ENCODE data around the gene SYCP2L. TPM values are rescaled to one million over a fixed set of nuclear protein-coding genes. Genes with fewer than 3 reads are reported as not detected.

Gene SYCP2L
- total RNA-seq, 1 experiment from 2014 or later, result 9.7 TPM

DNA sequence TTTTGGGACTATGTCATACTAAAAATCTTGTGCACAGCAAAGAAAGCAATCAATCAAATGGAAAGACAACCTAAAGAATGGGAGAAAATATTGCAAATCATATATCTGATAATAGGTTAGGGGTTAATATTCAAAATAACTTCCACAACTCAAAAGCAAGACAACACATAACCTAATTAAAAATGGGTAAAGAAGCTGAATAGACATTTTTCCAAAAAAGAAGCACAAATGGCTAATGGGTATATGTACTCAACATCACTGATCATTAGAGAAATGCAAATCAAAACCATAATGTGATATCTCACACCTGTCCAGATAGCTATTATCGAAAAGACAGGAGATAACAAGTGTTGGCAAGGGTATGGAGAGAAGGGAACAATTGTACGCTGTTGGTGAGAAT lies 53.0 kb downstream of the SYCP2L start:
- Histone ChIP-seq H3K36me3 (ENCODE audit: insufficient read depth, low read length, poor library complexity, severe bottlenecking) (no peaks in the 10 kb centered on the region), H3K4me1 (ENCODE audit: insufficient read depth, low read length, poor library complexity, severe bottlenecking) (no peaks in the 10 kb centered on the region), H3K9me3 (ENCODE audit: low read depth, low read length, poor library complexity, severe bottlenecking) (no peaks in the 10 kb centered on the region), H3K27ac (ENCODE audit: low read depth, low read length, poor library complexity, severe bottlenecking) (no peak overlapping the region), H3K27me3 (replicated peaks; ENCODE audit: insufficient read depth, low read depth, low read length, poor library complexity) (no peaks in the 10 kb centered on the region), H3K4me3 (ENCODE audit: low read depth, low read length, poor library complexity, severe bottlenecking) (no peak overlapping the region)
- CTCF ChIA-PET, result no interaction called here
- no peak for DNase-seq (ENCODE audit: low spot score)
- intact Hi-C loops (cut with micrococcal nuclease; ENCODE audit: unreplicated experiment), result no loop called here
- TF ChIP-seq EZH2 (IDR thresholded peaks at IDR 0.05; ENCODE audit: borderline replicate concordance, low read depth, low read length, poor library complexity, severe bottlenecking), result no peak
- TF ChIP-seq, protein P1, sequence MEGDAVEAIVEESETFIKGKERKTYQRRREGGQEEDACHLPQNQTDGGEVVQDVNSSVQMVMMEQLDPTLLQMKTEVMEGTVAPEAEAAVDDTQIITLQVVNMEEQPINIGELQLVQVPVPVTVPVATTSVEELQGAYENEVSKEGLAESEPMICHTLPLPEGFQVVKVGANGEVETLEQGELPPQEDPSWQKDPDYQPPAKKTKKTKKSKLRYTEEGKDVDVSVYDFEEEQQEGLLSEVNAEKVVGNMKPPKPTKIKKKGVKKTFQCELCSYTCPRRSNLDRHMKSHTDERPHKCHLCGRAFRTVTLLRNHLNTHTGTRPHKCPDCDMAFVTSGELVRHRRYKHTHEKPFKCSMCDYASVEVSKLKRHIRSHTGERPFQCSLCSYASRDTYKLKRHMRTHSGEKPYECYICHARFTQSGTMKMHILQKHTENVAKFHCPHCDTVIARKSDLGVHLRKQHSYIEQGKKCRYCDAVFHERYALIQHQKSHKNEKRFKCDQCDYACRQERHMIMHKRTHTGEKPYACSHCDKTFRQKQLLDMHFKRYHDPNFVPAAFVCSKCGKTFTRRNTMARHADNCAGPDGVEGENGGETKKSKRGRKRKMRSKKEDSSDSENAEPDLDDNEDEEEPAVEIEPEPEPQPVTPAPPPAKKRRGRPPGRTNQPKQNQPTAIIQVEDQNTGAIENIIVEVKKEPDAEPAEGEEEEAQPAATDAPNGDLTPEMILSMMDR (conservative IDR thresholded peaks at IDR 0.05; ENCODE audit: low read depth, low read length), result no peak
- POLR2A ChIA-PET (ENCODE audit: low non-redundant PET), result no interaction called here
- no TSS peak for BruUV-seq (replicated peaks)

DNA sequence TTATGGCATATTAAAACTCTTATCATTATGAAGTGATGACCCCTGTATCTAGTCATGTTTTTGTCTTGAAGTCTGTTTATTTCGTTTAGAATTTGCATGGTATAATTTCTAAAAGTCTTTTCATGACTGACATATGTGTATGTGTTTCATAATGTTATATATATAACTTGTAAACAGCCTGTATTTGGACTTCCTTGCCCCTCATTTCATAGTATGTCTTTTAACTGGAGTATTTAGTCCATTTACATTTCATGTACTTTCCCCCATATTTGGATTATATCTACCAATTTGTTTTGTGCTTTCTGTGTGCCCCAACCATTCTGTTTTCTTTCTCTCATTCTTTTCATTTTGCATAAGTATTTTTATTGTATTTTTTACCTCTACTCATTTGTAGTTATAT lies 59.0 kb downstream of the SYCP2L start:
- Histone ChIP-seq H3K4me1 (ENCODE audit: insufficient read depth, low read length, poor library complexity, severe bottlenecking) (no peaks in the 10 kb centered on the region), H3K27ac (ENCODE audit: low read depth, low read length, poor library complexity, severe bottlenecking) (no peak overlapping the region), H3K27me3 (replicated peaks; ENCODE audit: insufficient read depth, low read depth, low read length, poor library complexity) (no peaks in the 10 kb centered on the region), H3K9me3 (ENCODE audit: low read depth, low read length, poor library complexity, severe bottlenecking) (no peaks in the 10 kb centered on the region), H3K4me3 (ENCODE audit: low read depth, low read length, poor library complexity, severe bottlenecking) (no peak overlapping the region), H3K36me3 (ENCODE audit: insufficient read depth, low read length, poor library complexity, severe bottlenecking) (no peaks in the 10 kb centered on the region)
- POLR2A ChIA-PET (ENCODE audit: low non-redundant PET), result no interaction called here
- TF ChIP-seq, protein P1 (conservative IDR thresholded peaks at IDR 0.05; ENCODE audit: low read depth, low read length), result no peak
- no peak for TF ChIP-seq EZH2 (IDR thresholded peaks at IDR 0.05; ENCODE audit: borderline replicate concordance, low read depth, low read length, poor library complexity, severe bottlenecking)
- intact Hi-C loops (cut with micrococcal nuclease; ENCODE audit: unreplicated experiment), result no loop called here
- BruUV-seq (replicated peaks), result no TSS peak
- no peak for DNase-seq (ENCODE audit: low spot score)
- CTCF ChIA-PET, result no interaction called here

DNA sequence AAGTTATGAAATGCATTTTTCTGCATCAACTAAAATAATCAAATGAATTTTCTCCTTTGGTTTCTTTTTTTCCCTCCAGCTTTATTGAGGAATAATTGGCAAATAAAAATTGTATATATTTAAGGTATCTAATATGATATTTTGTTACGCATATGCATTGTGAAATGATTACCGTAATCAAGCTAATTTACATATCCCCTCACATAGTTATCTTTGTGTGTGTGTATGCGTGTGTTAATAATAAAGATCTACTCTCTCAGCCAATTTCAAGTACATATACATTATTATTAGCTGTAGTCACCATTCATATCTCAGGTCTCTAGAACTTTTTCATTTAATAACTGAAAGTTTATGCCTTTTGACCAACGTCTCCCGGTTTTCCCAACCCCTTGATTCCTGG lies 61.1 kb downstream of the SYCP2L start:
- H3K4me3 ChIP-seq (ENCODE audit: low read depth, low read length, poor library complexity, severe bottlenecking), result no peak overlapping the region
- H3K27me3 ChIP-seq (replicated peaks; ENCODE audit: insufficient read depth, low read depth, low read length, poor library complexity), result no peaks in the 10 kb centered on the region
- H3K36me3 ChIP-seq (ENCODE audit: insufficient read depth, low read length, poor library complexity, severe bottlenecking), result no peaks in the 10 kb centered on the region
- no peak overlapping the region for H3K27ac ChIP-seq (ENCODE audit: low read depth, low read length, poor library complexity, severe bottlenecking)
- intact Hi-C loops (cut with micrococcal nuclease; ENCODE audit: unreplicated experiment), result no loop called here
- H3K4me1 ChIP-seq (ENCODE audit: insufficient read depth, low read length, poor library complexity, severe bottlenecking), result no peaks in the 10 kb centered on the region
- H3K9me3 ChIP-seq (ENCODE audit: low read depth, low read length, poor library complexity, severe bottlenecking), result no peaks in the 10 kb centered on the region
- no peak for TF ChIP-seq EZH2 (IDR thresholded peaks at IDR 0.05; ENCODE audit: borderline replicate concordance, low read depth, low read length, poor library complexity, severe bottlenecking)
- TF ChIP-seq, protein P1 (conservative IDR thresholded peaks at IDR 0.05; ENCODE audit: low read depth, low read length), result no peak
- CTCF ChIA-PET, result no interaction called here
- POLR2A ChIA-PET (ENCODE audit: low non-redundant PET), result no interaction called here
- no TSS peak for BruUV-seq (replicated peaks)
- DNase-seq (ENCODE audit: low spot score), result no peak

All from A673 (cell line).